ENCODE results near the gene STARD10.

The STARD10 gene

DNA sequence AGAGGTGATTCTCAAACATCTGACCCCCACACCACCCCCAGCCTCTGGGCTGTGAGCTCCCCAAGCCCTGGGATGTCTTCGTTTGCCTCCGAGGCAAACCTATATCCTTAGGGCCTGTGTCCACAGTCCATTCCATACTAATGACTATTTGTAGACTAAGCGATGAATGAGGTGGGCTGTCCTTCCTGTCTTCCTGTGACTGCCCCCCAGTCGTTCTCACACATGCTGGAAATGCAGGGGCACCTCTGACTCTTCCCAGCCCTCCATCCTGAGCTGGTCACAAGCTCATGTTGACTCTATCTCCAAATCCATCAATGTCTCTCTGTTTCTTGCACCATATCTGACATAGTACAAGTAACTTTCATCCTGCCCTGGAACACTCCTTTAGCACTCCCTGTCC, 25.1 kb upstream of the STARD10 start:
- no peak for DNase-seq (ENCODE audit: extremely low spot score)
- ChIA-PET POLR2A (no interaction called here), CTCF (interaction anchor here (0.9 kb wide), 1 partner anchor 94 kb away, joined by 4 read pairs; no protein-coding TSS in a partner anchor)

DNA sequence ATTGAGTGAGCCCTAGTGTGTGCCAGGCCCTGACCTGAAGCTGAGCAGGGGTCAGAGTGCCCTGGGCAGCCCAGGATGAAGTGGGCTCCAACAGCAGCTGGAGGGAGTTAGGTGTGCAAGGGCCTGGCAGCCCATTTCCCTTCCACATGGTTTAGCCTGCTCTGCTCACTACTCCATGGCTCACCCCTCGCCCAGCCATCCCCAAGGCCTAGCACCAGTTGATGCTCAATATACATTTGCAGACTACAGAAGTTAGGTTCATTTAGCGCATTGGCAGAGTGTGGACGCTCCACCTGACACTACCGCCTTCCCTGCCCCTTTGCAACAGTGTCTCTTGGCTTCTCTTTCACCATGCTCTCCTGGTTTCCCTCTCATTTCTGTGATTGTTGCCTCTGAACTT, 24.1 kb upstream of the STARD10 start:
- POLR2A ChIA-PET = no interaction called here
- DNase-seq (ENCODE audit: extremely low spot score) = no peak
- CTCF ChIA-PET = no interaction called here
- TF ChIP-seq BHLHE40 (IDR thresholded peaks at IDR 0.05; ENCODE audit: borderline replicate concordance) (no peak), CTBP1 (IDR thresholded peaks at IDR 0.05; ENCODE audit: borderline replicate concordance) (no peak), NFRKB (IDR thresholded peaks at IDR 0.05) (no peak), FOXA1 (IDR thresholded peaks at IDR 0.05) (no peak)

More for the DNA sequence above, 25.1 kb upstream of the STARD10 start:
- TF ChIP-seq BHLHE40 (IDR thresholded peaks at IDR 0.05; ENCODE audit: borderline replicate concordance) (no peak), FOXA1 (IDR thresholded peaks at IDR 0.05) (no peak), TARDBP (IDR thresholded peaks at IDR 0.05) (no peak), FOXK2 (IDR thresholded peaks at IDR 0.05) (no peak), SP1 (IDR thresholded peaks at IDR 0.05) (no peak)

DNA sequence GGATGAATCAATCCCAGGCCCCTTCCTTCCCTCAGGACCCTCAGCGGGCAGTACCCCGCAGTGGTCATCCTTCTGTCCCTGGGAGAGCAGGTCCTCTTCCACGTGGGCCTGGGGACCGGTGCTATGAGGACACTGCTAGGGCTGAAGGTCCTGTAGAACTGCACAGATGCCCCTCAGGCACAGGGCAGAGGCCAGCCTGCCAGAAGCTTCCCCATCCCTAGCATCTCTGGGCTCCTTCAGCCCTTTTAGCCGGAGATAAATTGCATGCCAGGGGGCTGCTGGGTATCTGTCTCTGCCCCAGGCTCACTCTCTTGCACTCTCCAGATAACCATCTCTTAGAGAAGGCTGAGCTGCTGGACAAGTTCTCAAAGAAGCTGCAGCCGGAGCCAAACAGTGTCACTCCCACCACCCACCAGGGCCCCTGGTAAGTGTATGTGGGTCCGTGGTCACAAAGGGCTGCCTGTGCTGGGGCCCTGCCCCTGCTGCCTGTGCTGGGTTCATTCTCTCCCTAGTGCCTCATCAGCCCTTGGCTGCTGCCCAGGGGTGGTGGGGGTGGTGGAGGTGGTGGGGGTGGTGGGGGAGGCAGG, 22.6 kb upstream of the STARD10 start:
- POLR2A ChIA-PET = no interaction called here
- TF ChIP-seq ARNT (IDR thresholded peaks at IDR 0.05) = no peak
- TF ChIP-seq ELF4 (IDR thresholded peaks at IDR 0.05) = no peak
- TF ChIP-seq FOXK2 (IDR thresholded peaks at IDR 0.05) = no peak
- TF ChIP-seq SUZ12 (IDR thresholded peaks at IDR 0.05) = no peak
- TF ChIP-seq ZNF384 (IDR thresholded peaks at IDR 0.05) = no peak
- TF ChIP-seq FOXM1 (IDR thresholded peaks at IDR 0.05; ENCODE audit: borderline replicate concordance) = no peak
- TF ChIP-seq NFRKB (IDR thresholded peaks at IDR 0.05) = no peak
- TF ChIP-seq L3MBTL2 (conservative IDR thresholded peaks at IDR 0.05) = no peak
- no peak for TF ChIP-seq LEF1 (IDR thresholded peaks at IDR 0.05; ENCODE audit: borderline replicate concordance)
- no peak for TF ChIP-seq HDGF (IDR thresholded peaks at IDR 0.05; ENCODE audit: borderline replicate concordance)
- TF ChIP-seq, protein P1, sequence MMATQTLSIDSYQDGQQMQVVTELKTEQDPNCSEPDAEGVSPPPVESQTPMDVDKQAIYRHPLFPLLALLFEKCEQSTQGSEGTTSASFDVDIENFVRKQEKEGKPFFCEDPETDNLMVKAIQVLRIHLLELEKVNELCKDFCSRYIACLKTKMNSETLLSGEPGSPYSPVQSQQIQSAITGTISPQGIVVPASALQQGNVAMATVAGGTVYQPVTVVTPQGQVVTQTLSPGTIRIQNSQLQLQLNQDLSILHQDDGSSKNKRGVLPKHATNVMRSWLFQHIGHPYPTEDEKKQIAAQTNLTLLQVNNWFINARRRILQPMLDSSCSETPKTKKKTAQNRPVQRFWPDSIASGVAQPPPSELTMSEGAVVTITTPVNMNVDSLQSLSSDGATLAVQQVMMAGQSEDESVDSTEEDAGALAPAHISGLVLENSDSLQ (IDR thresholded peaks at IDR 0.05) = no peak
- no peak for TF ChIP-seq TARDBP (IDR thresholded peaks at IDR 0.05)
- no peak for TF ChIP-seq CTBP1 (IDR thresholded peaks at IDR 0.05; ENCODE audit: borderline replicate concordance)
- DNase-seq (ENCODE audit: extremely low spot score) = no peak
- CTCF ChIA-PET = no interaction called here

DNA sequence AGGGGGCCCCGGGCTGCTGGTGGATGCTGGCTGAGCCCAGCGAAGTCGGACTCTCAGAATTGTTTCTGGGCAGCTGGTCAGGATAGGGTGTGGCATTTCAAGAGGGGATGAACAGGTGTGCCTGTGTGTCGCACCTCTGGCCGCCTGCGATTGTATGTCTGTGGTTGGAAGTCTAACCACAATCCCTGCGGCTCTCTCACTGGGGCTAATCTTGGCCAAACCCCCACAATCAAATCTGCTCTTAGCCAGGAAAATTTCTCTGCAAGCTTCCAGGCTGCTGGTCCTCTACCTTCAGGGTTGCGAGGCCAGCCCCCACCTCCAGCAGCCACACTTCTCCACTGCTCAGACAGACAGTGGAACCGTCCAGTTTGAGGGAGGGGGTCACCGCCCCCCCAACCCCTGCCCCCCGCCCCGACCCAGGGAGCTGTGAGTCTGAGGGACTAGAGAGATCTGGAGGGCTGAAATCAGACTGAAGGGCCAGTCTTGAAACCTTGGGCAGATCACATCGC, 21.3 kb upstream of the STARD10 start:
- TF ChIP-seq HDGF (IDR thresholded peaks at IDR 0.05; ENCODE audit: borderline replicate concordance) = no peak
- TF ChIP-seq LEF1 (IDR thresholded peaks at IDR 0.05; ENCODE audit: borderline replicate concordance) = no peak
- no peak for TF ChIP-seq FOXA1 (IDR thresholded peaks at IDR 0.05)
- no peak for TF ChIP-seq ARNT (IDR thresholded peaks at IDR 0.05)
- TF ChIP-seq, protein P1 (IDR thresholded peaks at IDR 0.05) = no peak
- no peak for TF ChIP-seq ZNF384 (IDR thresholded peaks at IDR 0.05)
- TF ChIP-seq ELF4 (IDR thresholded peaks at IDR 0.05) = no peak
- no peak for TF ChIP-seq BHLHE40 (IDR thresholded peaks at IDR 0.05; ENCODE audit: borderline replicate concordance)
- no peak for TF ChIP-seq CTBP1 (IDR thresholded peaks at IDR 0.05; ENCODE audit: borderline replicate concordance)
- no peak for DNase-seq (ENCODE audit: extremely low spot score)
- CTCF ChIA-PET = interaction anchor here (0.7 kb wide), 1 partner anchor 302 kb away, joined by 3 read pairs; no protein-coding TSS in a partner anchor
- POLR2A ChIA-PET = interaction anchor here (0.9 to 1.6 kb wide), 3 partner anchors 17 to 33 kb away, joined by 3 to 6 read pairs (median 3); partner anchors contain the start of gene STARD10

DNA sequence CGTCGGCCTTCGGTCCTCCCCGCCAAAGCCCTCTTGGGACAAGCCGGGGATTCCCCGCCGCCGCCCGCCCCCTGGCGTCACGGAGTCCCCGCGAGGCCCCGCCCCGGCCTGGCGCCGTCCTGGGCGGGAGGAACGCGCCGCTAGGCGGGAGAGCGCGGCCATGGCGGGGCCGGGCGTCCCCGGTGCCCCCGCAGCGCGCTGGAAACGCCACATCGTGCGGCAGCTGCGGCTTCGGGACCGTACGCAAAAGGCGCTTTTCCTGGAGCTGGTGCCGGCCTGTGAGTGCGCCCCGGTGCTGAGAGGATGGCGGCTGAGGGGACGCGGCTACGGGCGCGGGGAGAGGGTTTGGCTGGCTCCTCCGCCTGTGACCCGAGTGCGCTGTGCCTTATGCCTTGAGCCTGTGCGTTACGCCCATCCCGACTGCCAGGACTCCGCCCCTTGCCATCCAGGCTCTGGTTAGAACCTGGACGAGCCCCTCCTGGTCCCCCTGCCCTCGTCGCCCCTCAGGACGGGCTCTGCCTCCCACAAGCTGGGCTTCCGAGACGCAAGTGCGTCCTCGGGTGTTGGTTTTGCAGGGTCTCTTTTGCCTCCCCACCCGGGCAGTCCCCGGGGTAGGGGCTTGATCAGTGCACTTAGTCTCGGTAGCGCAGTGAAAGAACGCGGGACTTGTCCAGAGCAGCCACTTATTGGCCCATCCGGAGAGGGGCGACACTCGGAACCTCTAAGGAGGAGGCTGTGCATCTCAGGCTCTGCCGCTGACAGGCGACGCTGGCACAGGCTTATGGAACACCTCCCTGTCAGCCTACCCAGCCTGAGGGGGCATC, 20.7 kb upstream of the STARD10 start, which contains the start of gene ATG16L2:
ATG16L2 (plus strand) TSS at position 126 of the 824 bp plus-strand sequence; CDS start at position 161, 35 bp downstream.
- peak; percentile 87 for DNase-seq (ENCODE audit: extremely low spot score)
- ChIA-PET POLR2A (interaction anchor here (0.9 to 1.6 kb wide), 3 partner anchors 16 to 32 kb away, joined by 3 to 6 read pairs (median 3); partner anchors contain the start of gene STARD10), CTCF (no interaction called here)
- TF ChIP-seq LEF1 (IDR thresholded peaks at IDR 0.05; ENCODE audit: borderline replicate concordance) (no peak), FOXM1 (IDR thresholded peaks at IDR 0.05; ENCODE audit: borderline replicate concordance) (peak; percentile 24)

DNA sequence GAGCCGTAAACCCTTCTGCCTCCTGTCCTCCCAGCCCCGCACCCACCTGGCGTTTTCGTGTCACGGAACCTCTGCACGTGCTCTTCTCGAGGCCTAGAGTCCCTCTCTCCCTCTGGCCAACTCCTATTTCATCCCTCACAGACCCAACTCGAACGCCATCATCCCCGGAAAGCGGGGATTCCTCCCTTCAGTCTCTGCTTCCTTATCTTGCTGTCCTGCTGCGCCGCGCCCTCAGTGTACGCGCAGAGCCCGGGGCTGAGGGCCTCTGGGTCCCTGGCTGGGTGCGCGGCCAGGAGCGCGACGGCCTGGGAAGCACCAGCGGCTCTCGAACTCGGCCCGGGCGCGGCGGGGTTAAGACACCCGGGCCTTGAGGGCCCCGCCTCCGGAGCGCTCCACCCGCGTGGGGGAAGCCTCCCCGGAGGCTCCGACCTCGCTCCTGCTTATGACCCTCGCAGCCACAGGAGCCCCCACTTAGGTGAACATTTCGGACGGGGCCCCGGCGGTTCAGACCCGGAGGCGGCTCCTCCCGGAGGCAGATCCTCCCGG, 20.0 kb upstream of the STARD10 start:
- TF ChIP-seq L3MBTL2 (conservative IDR thresholded peaks at IDR 0.05) (peak; percentile 96), TARDBP (IDR thresholded peaks at IDR 0.05) (no peak), LEF1 (IDR thresholded peaks at IDR 0.05; ENCODE audit: borderline replicate concordance) (no peak)
- ChIA-PET CTCF (interaction anchor here (0.6 to 1.6 kb wide), 3 partner anchors 16 to 77 kb away, joined by 3 to 6 read pairs (median 4); no protein-coding TSS in a partner anchor), POLR2A (interaction anchor here (1.1 to 1.9 kb wide), 7 partner anchors 9 to 88 kb away, joined by 3 to 17 read pairs (median 4); partner anchors contain the start of gene STARD10)
- peak; percentile 71 for DNase-seq (ENCODE audit: extremely low spot score)

Data from HEK293T (cell line).